CD1c-positive myeloid dendritic cell (primary cell): ENCODE results near the gene LMNTD1.

ENCODE experiments used
- DNase-seq: peaks from one replicate; pipeline ENCODE4 v3.0.0-alpha.2; 2016; ENCODE audit errors: extremely low spot score

The LMNTD1 gene

GRCh38 chr12:25552681-25553080, 402 bp downstream of the LMNTD1 start:
- no peak for DNase-seq

DNA sequence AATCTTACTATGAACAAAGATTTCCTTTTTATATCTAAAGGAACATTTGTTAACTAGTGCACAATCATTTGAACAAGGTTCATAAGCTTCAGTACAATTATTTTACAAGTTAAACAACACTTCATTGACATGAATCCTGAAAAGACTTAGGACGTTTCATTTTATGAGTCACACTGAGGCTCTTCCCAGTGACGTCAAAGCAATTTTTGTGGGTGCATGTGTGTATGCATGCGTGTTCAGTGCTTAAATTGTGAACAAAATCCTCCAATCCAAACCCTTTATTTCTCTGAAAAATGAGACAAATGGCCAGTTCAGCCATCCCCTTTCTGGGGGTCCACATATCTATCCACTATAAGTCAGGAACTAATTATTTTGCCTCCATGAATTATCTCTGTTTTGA, 2.9 kb downstream of the LMNTD1 start:
- no peak for DNase-seq

DNA sequence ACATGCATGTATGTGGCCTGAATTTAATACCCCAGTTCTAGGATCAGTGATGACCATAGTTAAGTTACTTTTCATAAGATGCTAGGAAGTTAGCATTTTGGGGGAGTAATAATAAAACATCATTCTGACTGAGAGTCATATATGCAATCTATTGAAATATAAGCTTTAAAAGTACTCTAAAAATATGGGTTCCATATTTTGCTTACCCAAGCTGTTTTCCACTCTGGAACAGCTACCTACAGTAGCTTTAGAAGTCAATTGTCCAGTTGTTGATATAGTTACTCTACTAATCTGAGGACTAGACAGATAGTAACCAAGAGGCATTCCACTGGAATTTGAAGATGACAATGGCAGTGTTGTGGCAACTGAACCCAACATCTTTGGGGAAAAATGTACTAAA, 4.0 kb downstream of the LMNTD1 start:
- DNase-seq = no peak

DNA sequence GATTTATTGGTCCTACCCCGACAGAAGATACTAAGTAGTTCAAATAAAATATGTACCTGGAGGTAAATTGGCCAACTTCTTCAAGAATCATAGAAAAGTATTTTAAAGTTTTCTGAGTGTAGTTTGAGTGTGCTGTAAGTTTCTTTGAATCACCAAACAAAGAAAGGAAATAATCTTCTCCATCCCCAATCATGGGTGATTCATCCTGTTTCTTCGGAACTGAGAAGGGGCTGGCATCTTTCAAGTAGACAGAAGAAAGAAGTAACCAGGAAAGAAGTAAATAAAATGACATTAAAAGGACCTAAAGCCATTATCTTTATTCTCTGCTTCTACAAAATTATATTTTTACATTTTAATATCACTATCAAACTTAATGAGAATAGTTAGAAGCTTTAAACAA, 6.8 kb downstream of the LMNTD1 start:
- DNase-seq = no peak

DNA sequence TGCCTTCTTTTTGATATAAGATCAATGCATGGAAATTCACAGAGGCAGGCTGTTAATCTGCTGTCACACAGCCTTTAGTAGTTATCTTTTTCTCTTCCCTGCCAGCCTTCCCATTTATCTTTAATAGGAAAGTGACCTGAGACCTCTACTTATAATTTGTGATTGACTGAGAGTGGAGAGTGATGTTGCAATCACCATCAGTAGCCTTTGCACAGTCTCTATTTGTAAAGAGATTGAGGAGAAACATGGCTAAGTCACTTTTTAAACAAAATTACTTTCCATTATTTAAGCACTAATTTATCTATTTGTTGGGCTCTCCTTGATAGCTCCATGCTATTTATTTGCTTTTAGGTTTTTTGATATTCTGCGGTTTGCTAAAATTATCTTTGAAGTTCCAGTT, 19.9 kb downstream of the LMNTD1 start:
- DNase-seq = no peak

DNA sequence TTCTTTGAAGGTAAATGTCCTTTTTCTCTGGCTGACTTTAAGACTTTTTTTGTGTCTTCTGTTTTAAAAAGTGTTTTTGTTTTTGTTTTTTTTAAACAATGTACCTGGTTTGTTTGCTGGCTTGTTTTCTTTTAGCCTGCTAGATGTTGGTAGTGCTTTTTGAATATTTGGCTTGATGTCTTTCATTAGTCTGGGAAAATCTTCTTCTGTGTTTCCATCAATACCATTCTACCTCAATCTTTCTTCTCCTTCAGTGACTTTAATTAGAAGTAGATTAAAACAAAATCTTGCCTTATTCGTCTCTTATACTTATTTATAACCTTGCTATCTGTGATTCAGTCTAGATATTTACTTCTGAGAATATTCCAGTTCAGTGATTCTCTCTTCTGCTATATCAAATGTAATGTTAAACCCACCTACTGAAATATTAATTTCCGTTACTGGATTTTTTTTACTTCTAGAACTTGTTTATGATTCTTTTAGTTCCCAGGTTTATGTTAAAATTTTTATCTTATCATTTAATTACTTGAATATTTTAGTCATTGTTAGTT, 21.5 kb downstream of the LMNTD1 start:
- DNase-seq = no peak

GRCh38 chr12:25529738-25530137, 23.3 kb downstream of the LMNTD1 start:
- no peak for DNase-seq

- DNase-seq = no peak
Observed at GRCh38 chr12:25526778-25527177, 26.3 kb downstream of the LMNTD1 start.

GRCh38 chr12:25524366-25524765, 28.7 kb downstream of the LMNTD1 start:
- DNase-seq = no peak

DNA sequence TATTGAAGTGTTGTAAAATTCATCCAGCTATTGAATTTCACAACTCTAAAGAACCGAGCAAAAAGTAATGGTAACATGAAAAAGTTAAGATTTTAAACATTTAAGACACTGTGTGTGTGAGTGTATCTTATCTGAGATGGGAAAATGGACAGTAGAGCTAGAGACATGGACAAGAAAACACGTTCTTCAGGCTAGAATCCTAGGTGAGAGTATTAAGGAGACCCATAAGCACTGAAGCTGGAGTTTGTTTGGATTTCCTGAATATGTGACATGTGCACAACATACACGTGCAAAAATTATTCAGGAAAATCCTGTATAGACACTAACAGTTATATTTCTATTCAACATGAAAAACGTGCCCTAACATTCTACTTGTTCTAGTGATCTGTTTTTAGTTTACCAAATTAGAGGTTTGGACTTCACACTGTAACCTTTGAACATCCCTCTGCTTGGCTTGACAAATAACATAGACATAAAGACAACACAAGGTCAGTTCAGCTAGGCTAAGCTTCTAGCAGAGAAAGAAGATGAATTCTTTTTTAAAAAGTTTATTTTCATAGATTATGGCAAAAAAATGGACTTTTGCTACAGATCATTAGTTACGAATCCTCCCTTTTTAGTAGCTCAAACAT, 31.3 kb downstream of the LMNTD1 start:
- DNase-seq = no peak

DNA sequence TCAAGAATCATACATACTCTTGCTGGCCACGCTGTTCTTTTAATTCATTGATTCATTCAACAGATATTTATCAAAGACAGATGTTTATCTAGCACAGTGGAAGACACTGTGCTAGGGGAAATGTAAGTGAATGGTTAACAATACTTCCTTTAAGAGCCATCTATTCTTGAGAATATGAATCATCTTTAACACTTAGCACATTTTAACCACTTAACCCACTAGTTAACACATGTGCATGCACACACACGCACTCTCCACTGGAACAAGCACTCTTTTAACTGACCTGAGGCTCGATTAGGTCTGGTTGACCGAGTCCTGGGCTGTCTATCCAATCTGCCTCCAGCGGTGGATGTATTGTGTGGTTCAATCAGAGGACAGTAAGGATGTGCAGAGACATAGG, 34.6 kb downstream of the LMNTD1 start:
- no peak for DNase-seq

- DNase-seq = no peak
Observed at GRCh38 chr12:25504744-25505143, 48.3 kb downstream of the LMNTD1 start.

DNA sequence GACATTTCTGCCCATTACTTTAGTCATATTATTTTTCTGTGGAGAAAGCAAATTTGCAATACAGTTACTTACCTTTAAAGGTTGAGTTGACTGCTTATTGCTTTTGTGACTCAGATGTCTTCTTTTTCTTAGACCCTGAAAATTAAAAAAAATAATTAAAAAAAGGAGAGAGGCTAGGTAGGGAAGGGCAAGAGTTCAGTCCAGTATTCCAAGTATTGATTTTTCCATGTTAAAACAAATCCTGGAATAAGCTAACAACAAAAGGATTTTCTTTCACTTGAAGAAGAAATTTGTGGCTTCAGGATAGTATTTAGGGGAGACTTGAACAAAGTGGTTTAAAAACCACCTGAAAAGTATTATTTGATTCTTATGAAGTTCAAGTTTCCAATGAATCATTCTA, 49.4 kb downstream of the LMNTD1 start:
- DNase-seq = no peak

GRCh38 chr12:25502596-25502995, 50.5 kb downstream of the LMNTD1 start:
- no peak for DNase-seq

DNA sequence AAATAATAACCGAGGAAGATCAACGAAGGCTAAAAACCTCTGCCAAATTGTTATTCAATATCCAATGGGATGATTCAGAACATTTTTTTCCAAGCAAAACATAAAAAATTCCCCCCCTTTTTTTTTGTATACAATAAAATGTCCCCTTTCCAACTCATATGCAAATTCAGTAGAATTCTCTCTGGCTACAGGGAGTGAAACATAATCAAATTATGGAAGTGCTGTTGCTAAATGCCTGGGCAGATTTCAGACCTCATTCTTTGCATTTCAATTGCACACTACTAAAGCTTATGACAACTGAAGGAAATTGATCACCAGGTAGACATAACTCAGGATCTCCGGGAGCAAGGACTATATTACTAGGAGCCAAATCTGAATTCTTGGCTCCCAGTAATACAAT, 51.0 kb downstream of the LMNTD1 start:
- no peak for DNase-seq

DNA sequence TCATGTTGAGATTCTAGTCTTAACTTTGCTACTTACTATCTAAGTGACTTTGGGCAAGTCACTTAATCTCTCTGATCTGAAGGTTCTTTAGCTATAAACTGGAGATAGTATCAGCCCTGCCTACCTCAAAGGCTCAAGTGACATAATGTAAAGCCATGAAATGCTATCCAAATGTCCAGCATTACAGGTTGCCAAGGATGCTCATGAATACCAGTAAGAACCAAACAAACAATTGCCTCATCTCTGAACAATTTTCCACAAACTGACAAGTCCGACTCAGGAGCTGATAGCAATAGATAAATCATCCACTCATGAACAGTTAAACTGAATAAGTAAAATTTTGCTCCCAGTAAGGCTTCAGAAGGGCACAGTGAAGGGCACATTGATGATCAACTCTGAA, 51.5 kb downstream of the LMNTD1 start:
- DNase-seq = no peak

DNA sequence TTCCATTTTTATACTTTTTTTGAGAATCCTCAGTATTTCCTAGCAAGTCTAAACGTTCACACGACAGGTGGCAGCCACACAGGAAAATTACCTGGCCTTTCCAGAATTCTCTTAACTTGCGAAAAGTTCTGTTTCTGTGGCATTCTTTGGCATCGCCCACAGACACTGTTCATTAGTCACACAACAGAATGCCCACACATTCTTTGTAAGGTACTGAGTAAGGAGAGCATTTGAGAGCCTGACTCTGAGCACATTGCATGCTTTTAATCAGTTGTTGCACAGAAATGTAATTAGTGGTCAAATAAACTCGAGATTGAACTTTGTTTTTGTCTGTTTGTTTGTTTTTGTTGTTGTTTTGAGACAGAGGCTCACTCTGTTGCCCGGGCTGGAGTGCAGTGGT, 52.4 kb downstream of the LMNTD1 start:
- DNase-seq = no peak

- DNase-seq = no peak
Observed at GRCh38 chr12:25497021-25497420, 56.1 kb downstream of the LMNTD1 start.

GRCh38 chr12:25496098-25496587, 56.9 kb downstream of the LMNTD1 start:
- DNase-seq = no peak

- DNase-seq = no peak
Observed at GRCh38 chr12:25495331-25496097, 57.6 kb downstream of the LMNTD1 start.

DNA sequence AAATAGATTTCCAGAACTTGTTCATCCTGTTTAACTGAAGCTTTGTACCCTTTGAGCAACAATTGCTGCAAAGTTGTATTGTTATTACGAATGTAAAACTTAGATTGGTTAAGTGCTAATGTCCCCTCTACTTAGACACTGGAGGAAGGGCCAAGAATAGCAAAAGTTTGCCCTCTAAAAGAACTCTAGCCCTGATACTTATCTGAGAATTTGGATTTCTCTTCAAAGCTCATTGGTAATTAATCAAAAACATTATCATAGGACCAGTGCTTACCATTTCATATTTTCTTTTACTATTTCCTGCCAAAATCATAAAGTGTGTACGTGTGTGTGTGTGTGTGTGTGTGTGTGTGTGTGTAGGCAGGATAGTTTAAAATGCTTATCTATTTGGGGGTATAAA, 58.2 kb downstream of the LMNTD1 start:
- no peak for DNase-seq

DNA sequence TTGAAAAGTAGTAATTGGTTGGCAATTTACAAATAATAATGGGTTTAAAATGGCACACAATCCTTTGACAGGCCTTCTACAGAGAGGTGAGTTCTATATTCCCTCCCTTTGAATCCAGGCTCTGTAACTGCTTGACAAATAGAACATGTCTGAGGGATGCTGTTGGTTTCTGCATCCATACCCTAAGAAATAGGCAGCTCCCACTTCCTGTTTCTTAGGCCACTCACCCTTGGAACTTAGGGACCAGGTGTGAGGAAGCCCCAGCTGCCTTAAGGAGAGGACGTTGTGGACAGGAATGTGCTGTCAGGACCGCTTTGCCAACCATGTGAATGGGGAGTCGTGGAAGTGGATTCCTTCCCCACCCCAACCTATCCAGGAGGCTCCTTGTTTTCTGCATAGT, 59.4 kb downstream of the LMNTD1 start:
- DNase-seq = no peak
